K562 (cell line): ENCODE results near the gene CLVS2.

Experiments
- CTCF ChIP-seq, 3 experiments: IDR thresholded peaks in 2 of 3; conservative IDR thresholded peaks in 1 of 3; 2 replicates each; pipeline ENCODE4 v1.5.1; 2011 to 2012; ENCODE audit warnings: low read length in 3 of 3, mild to moderate bottlenecking in 3 of 3, control low read depth in 2 of 3, improper control_type of control experiment in 1 of 3, inconsistent platforms in 1 of 3, low read depth in 1 of 3, mixed read lengths in 1 of 3, moderate library complexity in 1 of 3; ENCODE audit not compliant: insufficient read depth in 2 of 3
- POLR2A ChIP-seq: fragments of 450-650 bp; conservative IDR thresholded peaks from 2 replicates; pipeline ENCODE4 v1.6.1; 2016

- TF ChIP-seq POLR2A: no peak
- TF ChIP-seq CTCF (IDR thresholded peaks at IDR 0.05 in 2 of 3, conservative IDR thresholded peaks at IDR 0.05 in 1 of 3; ENCODE audit: insufficient read depth in 2 of 3, low read depth in 1 of 3, low read length in 3 of 3): no peak
Observed at GRCh38 chr6:123017104-123017682, 21.2 kb downstream of the CLVS2 start.
